ENCODE measurements around the gene MRPL14. TPM values are rescaled to one million over a fixed set of nuclear protein-coding genes. Genes with fewer than 3 reads are reported as not detected.

The MRPL14 gene
- total and polyA plus RNA-seq, 9 of the 15 experiments (the other 6 are each of a cell fraction or from before 2014, with no cell fraction given): 126 to 424 (median 165) TPM

GRCh38 chr6:44064948-44065272 lies 62.3 kb downstream of the MRPL14 start (continued):
- TF ChIP-seq REST (IDR thresholded peaks at IDR 0.05; ENCODE audit: borderline replicate concordance) (no peak), REST (CRISPR knock-in tag; IDR thresholded peaks at IDR 0.05; ENCODE audit: low read depth) (0 out of 2 replicates have a peak, but pooled peaks have one; percentile 20), NFIX (CRISPR knock-in tag; IDR thresholded peaks at IDR 0.05; ENCODE audit: low read depth) (0 out of 2 replicates have a peak, but pooled peaks have one; percentile 1), TFE3 (CRISPR knock-in tag; IDR thresholded peaks at IDR 0.05) (no peak), RFX1 (IDR thresholded peaks at IDR 0.05) (no peak), ELF2 (CRISPR knock-in tag; IDR thresholded peaks at IDR 0.05) (no peak), SLC30A9 (CRISPR knock-in tag; IDR thresholded peaks at IDR 0.05) (no peak), NFRKB (IDR thresholded peaks at IDR 0.05; ENCODE audit: low read depth) (0 out of 2 replicates have a peak, but pooled peaks have one; percentile 24), ESRRB (CRISPR knock-in tag; IDR thresholded peaks at IDR 0.05; ENCODE audit: borderline replicate concordance) (no peak), ZNF644 (tag; IDR thresholded peaks at IDR 0.05; ENCODE audit: low read depth) (no peak), KLF6 (CRISPR knock-in tag; IDR thresholded peaks at IDR 0.05; ENCODE audit: borderline replicate concordance) (no peak), ZNF695 (CRISPR knock-in tag; IDR thresholded peaks at IDR 0.05) (0 out of 2 replicates have a peak, but pooled peaks have one; percentile 10), HOXB6 (CRISPR knock-in tag; IDR thresholded peaks at IDR 0.05; ENCODE audit: borderline replicate concordance) (no peak), PPARD (CRISPR knock-in tag; IDR thresholded peaks at IDR 0.05) (no peak), ARID2 (IDR thresholded peaks at IDR 0.05) (no peak), TCF7 (IDR thresholded peaks at IDR 0.05; ENCODE audit: borderline replicate concordance) (no peak)
- TF ChIP-seq, protein P1, sequence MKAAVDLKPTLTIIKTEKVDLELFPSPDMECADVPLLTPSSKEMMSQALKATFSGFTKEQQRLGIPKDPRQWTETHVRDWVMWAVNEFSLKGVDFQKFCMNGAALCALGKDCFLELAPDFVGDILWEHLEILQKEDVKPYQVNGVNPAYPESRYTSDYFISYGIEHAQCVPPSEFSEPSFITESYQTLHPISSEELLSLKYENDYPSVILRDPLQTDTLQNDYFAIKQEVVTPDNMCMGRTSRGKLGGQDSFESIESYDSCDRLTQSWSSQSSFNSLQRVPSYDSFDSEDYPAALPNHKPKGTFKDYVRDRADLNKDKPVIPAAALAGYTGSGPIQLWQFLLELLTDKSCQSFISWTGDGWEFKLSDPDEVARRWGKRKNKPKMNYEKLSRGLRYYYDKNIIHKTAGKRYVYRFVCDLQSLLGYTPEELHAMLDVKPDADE (conservative IDR thresholded peaks at IDR 0.05; ENCODE audit: control insufficient read depth, low read depth, low read length): no peak
- TF ChIP-seq, protein P2, sequence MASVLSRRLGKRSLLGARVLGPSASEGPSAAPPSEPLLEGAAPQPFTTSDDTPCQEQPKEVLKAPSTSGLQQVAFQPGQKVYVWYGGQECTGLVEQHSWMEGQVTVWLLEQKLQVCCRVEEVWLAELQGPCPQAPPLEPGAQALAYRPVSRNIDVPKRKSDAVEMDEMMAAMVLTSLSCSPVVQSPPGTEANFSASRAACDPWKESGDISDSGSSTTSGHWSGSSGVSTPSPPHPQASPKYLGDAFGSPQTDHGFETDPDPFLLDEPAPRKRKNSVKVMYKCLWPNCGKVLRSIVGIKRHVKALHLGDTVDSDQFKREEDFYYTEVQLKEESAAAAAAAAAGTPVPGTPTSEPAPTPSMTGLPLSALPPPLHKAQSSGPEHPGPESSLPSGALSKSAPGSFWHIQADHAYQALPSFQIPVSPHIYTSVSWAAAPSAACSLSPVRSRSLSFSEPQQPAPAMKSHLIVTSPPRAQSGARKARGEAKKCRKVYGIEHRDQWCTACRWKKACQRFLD (CRISPR knock-in tag; IDR thresholded peaks at IDR 0.05): no peak

Data from K562 (cell line).